NCI-H1048 (cell line): ENCODE data around the gene ARL4A.
A peak's percentile ranks its signal among the peaks of the same experiment; 100 is the strongest.
"Not testable (repeated sequence)": the region's sequence is repeated elsewhere in the genome, so short reads cannot be mapped to it uniquely, and the experiment has no call there.

Experiments
- DNase-seq: peaks from one replicate; lab custom pipeline; 2025; lab: John Stamatoyannopoulos, UW

Gene ARL4A, protein sequence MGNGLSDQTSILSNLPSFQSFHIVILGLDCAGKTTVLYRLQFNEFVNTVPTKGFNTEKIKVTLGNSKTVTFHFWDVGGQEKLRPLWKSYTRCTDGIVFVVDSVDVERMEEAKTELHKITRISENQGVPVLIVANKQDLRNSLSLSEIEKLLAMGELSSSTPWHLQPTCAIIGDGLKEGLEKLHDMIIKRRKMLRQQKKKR

DNA sequence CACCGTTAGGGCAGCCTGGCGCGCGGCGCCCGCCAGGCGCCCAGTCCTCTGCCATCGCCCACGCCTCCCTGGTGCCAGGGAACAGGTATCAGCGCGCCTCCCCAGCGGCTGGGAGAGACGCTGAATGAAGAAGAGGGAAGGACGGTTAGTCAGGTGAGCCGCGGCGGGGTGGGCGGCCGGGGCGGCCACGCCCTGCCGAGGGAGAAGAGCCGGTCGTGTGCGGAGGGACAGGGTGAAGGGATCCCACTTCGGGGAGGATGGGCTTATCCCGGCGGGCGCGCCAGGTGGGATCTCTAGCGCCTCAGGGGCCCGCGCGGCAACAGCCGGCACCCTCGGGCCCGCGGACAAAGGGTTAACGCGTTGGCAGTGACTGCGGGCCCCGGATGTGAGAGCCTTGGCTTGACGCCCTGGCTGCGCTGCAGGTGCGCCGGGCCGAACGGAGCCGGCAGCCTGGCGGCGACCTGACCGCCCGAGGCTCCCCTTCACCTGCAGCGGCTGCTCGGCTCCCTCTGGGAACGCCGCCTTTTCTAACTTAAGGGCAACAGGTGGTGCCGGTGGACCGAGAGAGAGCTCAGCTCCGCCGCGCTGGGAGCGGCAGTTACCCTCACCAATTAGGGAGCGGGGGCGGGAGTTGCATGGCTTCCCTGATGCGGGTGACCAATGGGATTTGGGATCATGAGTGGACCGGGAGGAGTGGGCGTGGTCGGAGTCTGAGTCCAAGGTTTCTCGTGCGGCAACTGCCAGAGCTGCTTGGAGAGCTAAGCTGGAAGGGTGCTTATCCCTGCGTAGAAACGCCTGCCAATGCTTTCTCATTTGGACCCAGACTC, at the start of gene ARL4A:
TSS of gene ARL4A (plus strand) at position 743 of the 827 bp plus-strand sequence. CDS start 622 bp downstream, outside the sequence.
- DNase-seq: peak; percentile 96

DNA sequence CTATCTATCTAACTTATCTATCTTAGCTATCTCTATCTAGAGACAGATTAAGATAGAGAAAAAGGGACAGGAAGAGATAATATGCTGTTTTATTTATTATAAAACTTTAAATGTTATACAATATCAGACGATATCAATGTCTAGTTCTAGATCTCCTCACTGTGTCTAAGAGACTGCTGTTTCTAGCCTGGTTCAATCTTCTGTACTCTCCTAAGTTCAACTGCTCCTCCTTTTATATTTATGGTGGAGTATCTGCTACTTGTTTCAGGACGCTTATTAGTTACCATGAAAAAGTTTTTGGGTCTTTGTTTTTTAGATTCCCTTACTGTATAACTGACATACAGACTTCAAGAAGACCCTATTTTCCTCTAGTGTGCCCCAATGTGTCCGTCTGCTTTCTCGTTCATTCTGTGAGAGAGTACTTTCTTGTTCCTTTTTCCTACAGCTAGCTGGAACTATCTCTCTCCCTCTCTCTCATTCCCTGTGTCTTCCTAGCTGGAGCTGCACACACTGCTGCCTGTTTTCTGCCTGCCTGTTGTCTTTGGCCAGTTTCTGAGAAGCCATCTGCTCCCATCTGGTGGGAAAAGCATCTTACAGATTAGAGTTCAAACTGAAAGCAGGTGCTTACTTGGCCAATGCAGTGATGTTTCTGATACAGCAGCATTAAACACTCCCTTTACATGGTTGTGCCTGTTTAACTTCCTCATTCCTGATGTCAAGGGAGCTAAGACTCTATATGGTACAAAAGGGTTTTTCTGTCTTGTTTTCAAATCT, 49.4 kb upstream of the ARL4A start:
- no peak for DNase-seq

DNA sequence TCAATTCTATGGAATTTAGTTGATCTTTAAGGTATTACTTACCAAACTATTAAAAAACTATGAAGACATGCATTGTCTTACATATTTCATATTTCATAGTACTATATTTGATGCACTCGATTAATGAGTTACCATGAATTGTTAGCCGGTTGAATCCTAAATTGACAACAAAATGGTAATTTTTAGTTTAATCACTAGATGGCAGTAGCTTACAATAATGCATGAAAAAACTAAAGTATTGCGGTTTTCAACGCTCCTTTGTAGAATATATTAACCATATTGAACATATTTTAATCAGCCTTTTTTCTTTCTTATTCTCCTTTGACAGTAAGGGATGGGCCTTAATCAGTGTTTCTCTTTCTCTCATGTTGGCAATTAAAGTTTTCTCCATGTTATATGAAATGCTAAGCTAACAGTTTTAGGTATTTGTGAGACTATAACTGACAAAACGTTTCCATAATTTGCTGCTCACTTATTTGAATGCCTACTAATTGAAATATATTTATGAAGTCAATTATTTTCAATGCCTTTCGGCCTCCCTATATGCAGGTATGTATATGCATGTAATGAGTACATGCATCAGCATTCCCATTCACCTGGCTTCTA, 48.5 kb upstream of the ARL4A start:
- peak; percentile 11 for DNase-seq

DNA sequence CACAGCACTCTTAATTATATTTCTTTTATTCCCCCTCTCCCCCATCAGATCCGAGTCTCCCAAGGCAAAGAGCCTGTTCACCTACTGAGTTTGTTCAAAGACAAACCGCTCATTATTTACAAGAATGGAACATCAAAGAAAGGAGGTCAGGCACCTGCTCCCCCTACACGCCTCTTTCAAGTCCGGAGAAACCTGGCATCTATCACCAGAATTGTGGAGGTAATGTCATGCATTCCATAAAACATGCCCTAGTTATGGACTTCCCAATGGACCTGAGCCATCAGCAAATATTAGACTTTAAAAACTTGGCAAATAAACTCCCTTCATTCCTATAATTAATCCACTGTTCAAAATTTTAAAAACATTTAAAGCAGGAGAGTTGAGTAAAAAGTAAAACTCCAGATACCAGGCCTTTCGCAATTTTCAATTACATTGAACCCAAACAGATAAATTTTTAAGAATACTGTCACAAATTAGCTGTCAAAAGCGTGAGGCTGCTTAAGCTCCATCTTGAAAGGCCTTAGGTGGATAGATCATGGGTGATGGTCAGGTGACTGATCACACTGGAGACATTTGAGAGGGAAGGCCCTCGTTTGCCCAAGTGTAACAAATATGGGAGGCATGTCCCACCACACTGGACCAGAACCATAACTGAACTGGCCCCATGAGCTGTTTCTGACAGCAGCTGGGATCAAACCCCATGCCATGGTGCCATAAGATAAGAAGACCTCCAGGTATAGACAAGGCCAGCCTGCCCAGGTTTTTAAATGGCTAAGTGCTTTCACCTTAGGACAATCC, 46.9 kb upstream of the ARL4A start:
- DNase-seq: no peak

DNA sequence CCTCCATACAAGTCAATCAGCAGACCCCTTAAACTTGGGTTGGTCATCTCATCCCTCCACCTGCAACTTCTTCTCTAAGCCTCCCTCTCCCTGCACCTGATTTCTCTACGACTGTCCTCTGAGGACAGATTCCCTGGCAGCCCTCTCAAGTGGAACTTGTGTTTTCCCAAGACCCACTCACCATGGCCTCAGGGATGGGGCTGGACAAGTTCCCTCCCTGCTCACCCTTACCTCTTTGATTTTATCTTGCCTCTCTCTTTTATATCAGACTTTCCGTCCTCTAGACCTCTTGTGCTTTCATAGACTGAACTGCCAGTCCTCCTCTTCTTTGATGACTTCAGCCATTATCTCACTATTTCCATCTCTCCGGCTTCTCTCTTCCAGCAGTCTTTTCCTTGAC, 46.2 kb upstream of the ARL4A start:
- no peak for DNase-seq

DNA sequence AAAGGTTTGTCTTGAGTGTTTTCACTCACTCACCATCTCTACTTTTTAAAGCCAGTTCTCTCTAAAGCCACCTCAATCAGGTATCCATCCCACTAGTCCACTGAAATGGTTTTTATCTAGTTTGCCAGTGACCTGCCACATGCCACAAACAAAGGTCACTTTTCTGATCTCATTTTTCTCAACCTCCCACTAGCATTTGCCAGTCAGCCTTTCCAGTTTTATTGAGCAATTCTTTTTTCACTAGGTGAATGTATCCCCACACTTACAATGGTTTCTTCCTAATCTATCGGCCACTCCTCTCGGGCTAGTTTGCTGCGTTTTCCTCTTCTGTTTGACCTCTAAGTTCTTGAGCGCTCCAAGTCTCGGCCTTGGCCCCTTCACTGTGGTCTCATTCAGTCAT, 44.9 kb upstream of the ARL4A start:
- no peak for DNase-seq

DNA sequence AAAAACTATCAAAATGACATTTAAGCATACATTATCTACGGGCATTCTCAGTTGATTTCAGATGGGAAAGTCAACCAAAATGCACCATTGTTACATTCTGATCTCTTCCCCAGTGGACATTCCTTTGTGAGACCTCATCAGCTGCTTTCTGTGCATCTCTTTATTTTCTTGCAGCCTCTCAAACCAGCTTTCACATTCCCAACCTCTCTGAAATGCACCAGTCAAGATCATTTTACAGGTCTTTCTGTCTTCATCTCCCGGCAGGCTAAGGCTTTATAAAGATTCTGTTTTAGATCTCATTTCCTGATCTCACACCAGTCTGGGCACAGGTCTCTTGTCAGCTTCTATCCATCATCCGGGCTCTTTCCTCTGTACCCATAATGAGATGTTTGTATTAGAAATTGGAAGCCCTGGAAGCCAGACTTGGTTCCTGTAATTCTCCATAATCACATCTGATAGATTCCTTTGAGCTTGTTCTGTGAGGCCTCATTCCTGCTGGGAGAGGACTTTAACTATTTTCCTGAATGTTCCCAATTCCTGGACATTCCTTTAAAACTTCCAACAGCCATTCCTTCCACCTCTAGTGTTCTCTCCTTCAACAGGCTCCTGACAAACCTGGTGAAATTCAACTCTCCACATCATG, 44.3 kb upstream of the ARL4A start:
- DNase-seq: no peak

DNA sequence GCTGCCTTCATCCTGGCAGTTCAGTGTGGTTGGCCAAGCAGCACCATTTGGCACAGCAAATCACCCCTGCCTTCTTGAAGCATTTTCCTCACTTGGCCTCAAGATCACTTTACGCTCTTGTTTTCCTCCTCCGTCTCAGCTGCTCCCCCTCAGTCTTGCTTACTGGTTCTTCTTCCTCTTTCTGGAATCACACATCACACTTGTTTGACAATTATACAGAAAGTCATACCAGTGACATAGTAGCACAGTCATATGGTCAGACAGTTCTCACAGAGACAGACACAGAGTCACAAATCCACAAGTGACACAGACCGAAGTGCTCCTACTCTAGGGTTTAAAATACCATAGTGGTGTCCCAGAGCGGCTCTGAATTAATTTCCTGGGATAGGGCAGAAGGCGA, 43.8 kb upstream of the ARL4A start:
- no peak for DNase-seq

DNA sequence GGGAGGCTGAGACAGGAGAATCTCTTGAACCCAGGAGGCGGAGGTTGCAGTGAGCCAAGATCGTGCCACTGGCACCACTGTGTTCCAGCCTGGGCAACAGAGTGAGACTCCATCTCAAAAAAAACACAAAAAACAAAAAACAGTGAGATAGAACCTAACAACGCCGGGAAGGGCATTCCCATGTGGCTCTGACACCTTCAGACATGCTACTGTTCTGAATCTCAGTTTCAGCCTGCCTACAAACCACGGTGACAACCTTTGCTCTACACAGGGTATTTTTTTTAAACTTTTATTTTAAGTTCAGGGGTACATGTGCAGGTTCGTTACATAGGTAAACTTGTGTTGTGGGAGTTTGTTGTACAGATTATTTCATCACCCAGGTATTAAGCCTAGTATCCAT, 42.2 kb upstream of the ARL4A start:
- not testable (repeated sequence) for DNase-seq

DNA sequence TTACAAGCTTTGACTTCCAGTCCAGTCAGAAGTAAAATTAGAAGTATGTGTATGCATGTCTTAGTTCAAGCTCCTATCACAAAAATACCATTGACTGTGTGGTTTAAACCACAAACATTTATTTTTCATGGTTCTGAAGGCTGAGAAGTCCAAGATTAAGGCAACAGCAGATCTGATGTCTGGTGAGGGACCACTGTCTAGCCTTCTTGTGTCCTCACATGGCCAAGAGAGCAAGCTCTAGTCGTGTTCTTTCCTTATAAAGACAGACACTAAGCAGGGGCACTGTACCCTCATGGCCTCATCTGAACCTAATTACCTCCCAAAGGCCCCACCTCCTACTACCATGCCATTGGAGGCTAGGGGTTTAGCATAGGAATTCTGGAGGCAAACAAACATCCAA, 41.3 kb upstream of the ARL4A start:
- DNase-seq: no peak

DNA sequence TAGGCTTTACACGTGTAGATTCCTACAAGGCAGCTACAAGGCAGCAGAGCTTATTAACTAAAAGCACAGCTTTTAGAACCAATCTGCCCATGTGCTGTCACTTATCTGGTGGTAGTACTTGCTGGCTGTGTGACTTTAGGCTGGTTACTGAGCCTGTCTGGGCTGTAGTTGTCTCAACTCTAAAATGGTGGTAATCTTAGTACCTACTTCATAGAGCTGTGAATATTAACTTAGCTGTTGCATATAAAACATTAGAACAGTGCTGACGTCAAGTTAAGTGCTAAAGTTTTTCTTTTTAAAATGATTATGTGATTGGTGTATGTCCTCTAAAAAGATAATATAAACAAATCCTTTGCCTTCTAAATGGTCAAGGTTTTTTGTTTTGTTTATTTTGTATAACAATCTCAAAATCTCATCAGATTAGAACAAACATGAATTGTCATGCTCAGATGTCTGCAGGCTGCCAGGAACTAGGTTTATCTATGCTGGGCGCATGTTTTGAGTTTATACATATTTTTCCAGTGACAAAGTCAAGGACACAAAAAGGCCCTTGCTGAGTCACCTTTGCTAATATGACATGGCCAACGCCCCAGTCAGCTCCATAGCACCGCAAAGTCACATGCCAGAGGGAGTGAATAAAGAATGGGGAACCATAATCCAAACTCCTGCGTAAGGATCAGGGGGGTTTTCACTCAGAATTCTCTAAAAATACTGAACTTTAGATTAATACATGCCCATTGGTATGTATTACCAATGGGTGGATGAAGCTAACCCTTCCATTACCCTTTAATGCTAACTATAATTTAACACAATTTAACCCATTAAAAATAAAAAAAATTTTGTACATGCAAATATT, 39.8 kb upstream of the ARL4A start:
- no peak for DNase-seq

DNA sequence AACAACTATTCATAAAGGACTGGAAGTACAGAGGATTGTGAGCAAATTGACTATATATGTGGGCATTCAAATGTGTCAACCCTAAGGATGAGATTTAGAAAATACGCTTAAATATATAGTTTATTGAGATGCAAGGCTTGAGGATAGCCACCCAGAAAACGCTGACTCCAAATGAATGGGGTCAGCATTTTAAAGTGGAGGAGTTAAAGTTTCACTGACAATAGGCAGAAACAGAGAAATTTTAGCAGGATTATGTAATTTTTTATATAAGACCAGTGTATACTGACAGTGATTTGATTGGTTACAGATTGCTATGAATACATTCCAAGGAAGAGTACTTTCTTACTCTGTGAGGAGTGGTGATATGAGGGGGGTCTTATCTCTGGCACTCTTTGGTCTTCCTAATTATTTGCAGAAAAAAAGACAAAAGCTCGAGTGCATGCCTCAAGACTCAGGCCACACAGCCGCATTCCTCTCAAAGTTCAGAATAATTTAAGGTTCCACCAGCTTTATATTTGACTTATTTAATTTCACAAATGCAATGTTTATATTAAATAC, 38.6 kb upstream of the ARL4A start:
- DNase-seq: no peak

DNA sequence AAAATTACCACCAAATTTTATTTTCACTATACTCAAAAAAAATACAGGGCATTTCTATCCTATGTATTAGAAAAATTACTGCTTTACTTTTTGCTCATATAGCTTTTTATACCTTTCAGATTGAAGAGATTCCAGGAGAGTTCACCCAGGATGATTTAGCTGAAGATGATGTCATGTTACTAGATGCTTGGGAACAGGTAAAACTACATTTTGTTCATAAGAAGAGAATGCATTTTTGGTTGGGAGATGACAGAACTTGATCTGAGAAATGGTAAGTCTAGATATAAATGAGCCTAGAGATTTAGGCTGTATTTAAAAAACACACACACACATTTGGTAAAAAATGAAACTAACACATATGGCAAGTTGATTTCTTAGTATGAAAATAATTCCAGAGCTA, 38.1 kb upstream of the ARL4A start:
- no peak for DNase-seq

DNA sequence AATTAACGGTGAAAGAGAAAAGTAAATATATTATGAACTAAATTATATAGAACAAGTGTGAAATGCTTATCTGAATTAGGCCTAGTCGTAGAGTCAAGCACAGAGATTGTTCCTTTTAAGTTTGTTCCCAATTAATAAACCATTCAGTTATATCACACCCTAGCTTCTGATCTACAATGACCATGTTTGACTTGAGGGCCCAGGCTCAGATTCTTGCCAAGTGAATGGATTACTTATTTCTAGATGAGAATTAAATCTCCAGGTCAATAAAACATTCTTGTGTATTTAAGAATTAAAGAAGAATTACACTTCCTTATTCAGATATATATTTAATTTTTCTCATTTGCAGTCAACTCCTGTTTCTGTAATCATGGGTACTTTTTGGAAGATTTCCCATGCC, 37.4 kb upstream of the ARL4A start:
- DNase-seq: no peak

DNA sequence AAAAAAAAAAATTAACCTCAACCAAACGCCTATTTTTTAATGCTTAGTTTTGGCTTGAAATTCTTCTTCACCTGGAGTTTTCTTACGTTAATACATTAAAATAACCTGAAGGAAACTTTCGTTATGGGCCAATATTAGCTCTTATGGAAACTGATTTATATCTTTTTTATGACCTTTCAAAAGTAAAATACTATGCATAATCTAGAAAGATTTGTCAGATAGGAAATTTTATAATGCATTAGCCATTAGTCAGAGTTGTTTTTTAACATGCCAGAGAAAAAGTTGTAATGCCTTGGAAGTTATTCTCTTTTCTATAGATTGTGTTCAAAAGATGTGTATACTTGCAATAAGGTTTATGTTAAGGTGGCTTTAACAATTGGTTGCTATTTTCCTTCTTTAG, 34.3 kb upstream of the ARL4A start:
- DNase-seq: no peak

DNA sequence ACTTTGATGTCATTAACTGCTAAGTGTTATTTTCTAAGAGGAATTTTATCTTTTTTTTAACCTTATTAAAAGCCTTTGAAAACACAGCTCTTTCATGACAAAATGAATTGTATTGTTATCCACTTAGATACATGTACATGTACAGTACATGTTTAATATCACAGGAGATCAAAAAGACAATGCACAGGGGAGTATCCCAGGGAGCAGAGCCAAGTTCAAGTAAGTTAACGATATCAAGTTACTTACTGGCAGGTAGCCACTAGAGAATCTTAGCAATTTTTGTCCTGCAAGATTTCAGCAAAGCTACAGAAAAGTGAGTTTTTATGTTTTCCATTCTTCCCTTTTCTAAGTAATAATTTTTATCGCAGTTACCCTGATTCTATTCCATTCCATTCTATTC, 33.9 kb upstream of the ARL4A start:
- DNase-seq: no peak

DNA sequence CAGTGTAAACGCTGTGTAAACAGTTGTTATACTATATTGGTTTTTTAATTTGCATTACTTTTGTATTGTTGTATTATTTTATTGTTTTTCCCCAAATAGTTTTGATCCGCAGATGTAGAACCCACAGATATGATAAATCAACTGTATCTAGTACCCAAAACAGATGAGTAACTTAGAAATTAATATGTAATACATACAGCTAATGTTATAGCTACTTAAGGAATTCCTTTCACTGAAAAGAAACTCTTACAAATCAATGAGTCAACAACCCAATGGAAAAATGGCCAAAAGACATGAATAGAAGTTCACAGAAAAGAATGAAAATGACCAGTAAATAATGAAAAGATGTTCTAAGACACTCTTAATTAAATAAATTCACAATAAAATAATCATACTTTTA, 32.3 kb upstream of the ARL4A start:
- DNase-seq: no peak

DNA sequence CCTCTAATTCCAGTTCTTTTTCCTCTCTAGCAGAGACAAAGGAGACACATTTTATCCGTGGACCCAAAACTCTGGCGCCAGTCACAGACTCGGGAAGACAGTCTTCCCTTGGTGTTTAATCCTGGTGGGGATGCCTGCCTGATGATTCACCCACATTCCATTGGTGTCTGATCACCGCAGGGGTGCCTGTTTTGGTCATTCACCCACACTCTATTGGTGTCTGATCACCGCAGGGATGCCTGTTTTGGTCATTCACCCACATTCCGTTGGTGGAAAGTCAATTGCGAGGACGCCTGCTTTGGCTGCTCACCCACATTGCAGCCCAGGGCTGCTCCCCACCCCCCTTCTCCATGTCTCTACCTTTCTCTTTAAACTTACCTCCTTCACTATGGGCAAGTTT, 27.0 kb upstream of the ARL4A start:
- not testable (repeated sequence) for DNase-seq

DNA sequence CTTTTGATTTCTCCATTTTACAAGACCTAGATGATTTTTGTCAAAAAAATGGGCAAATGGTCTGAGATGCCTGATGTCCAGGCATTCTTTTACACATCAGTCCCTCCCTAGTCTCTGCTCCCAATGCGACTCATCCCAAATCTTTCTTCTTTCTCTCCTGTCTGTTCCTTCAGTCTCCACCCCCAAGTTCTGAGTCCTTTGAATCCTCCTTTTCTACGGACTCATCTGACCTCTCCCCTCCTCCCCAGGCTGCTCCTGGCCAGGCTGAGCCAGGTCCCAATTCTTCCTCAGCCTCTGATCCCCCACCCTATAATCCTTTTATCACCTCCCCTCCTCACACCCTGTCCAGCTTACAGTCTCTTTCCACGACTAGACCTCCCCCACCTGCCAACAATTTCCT, 26.4 kb upstream of the ARL4A start:
- not testable (repeated sequence) for DNase-seq

DNA sequence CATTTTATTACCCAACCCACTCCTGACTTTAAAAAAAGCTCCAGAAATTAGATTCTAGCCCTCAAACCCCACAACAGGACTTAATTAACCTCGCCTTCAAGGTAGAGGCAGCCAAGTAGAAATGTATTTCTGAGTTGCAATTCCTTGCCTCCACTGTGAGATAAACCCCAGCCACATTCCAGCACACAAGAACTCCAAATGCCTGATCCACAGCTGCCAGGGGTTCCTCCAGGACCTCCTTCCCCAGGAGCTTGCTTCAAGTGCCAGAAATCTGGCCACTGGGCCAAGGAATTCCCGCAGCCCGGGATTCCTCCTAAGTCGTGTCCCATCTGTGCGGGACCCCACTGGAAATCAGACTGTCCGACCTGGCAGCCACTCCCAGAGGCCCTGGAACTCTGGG, 25.9 kb upstream of the ARL4A start:
- no peak for DNase-seq
